Adrenal gland (tissue), 12 donors: ENCODE data around the gene TIPARP. TPM values are rescaled to one million over a fixed set of nuclear protein-coding genes. Genes with fewer than 3 reads are reported as not detected.

Source experiments
- DNase-seq, 7 donors: peaks; one replicate each; pipeline ENCODE4 v3.0.0-alpha.2; 2019 to 2020
- H3K27ac ChIP-seq, 5 donors: fragments of 200-600 bp; sonication (generic) in 4 of 5; 1 replicate in 3 of 5; 2 replicates in 2 of 5; pipeline versions ENCODE4 v1.5.1 to v1.8.0; 2016 to 2020; ENCODE audit warnings: mild to moderate bottlenecking in 1 of 5
- H3K27me3 ChIP-seq: fragments of 200-600 bp; 2 replicates; pipeline ENCODE4 v1.8.0; 2021
- H3K36me3 ChIP-seq, 2 donors: fragments of 200-600 bp; replicated peaks in 1 of 2; 1 replicate in 1 of 2; 2 replicates in 1 of 2; pipeline versions ENCODE4 v1.5.1 to v1.8.0; 2018 to 2022
- H3K4me1 ChIP-seq, 2 donors: fragments of 200-600 bp; replicated peaks in 1 of 2; 1 replicate in 1 of 2; 2 replicates in 1 of 2; pipeline versions ENCODE4 v1.5.1 to v1.8.0; 2018 to 2021
- H3K4me3 ChIP-seq, 4 donors: fragments of 200-600 bp; sonication (generic) in 3 of 4; one replicate each; pipeline ENCODE4 v1.5.1; 2016 to 2018
- H3K9me3 ChIP-seq, 3 donors: fragments of 200-600 bp; sonication (generic) in 1 of 3; replicated peaks in 1 of 3; 1 replicate in 2 of 3; 2 replicates in 1 of 3; pipeline versions ENCODE4 v1.5.1 to v1.8.0; 2016 to 2021
- POLR2A ChIP-seq, 2 donors: fragments of 450-650 bp; IDR thresholded peaks; one replicate each; pipeline ENCODE4 v1.6.1; 2017; ENCODE audit warnings: antibody characterized with exemption in 2 of 2, mild to moderate bottlenecking in 2 of 2, moderate library complexity in 1 of 2
- WGBS, 4 donors: extraction: QIAGEN DNeasy Blood & Tissue Kit in 2 of 4; methylation state at CpG; one replicate each; pipeline versions ENCODE4 v1.1.5 to v1.1.7; 2013 to 2017; 5-methylcytosine and 5-hydroxymethylcytosine counted together
- intact Hi-C, 2 donors: fragments of 100-400 bp; cut with DNase I; formaldehyde crosslinking; loops; one replicate each; pipeline versions ENCODE4 v1.14.1 to v1.15.0; 2022 to 2023
- polyA plus RNA-seq, 3 donors: library from polyadenylated mRNA; stranded (reverse); fragments of 200-250 nt in 2 of 3; fragments of 350-450 nt in 1 of 3; fragmentation: Illumina TruSeq in 1 of 3; extraction: RNeasy Lipid Tissue Mini Kit (QIAGEN cat#74804) in 1 of 3; gene quantifications; one replicate each; pipeline ENCODE4 v1.2.3, GENCODE V29; 2013 to 2014
- total RNA-seq, 9 donors: library from RNA; depleted of rRNA in 4 of 9; stranded (reverse); fragments of >200 nt in 4 of 9; fragments of 120-200 nt in 1 of 9; fragmentation: NEBNext Ultra II Directional in 1 of 9; extraction: Animal tissue kit (Norgen Biotek cat#: 25700) in 1 of 9; gene quantifications; one replicate each; pipeline versions ENCODE4 v1.1.0 to v1.2.4, GENCODE V29; 2013 to 2023
- TF ChIP-seq, protein P1 (sequence below), 6 experiments: fragments of 450-650 bp in 4 of 6; fragments of 200-600 bp in 2 of 6; sonication (generic) in 1 of 6; IDR thresholded peaks; 1 replicate in 5 of 6; 2 replicates in 1 of 6; pipeline versions ENCODE4 v1.5.1 to v1.8.0; 2016 to 2021; ENCODE audit warnings: antibody characterized with exemption in 6 of 6, mild to moderate bottlenecking in 2 of 6, moderate library complexity in 1 of 6
- donor health status: healthy with polysubstance abuse.
- donor health status: Bipolar disorder and iron deficiency.
- donor health status: DM: yes; HTN: yes; CAD: no.
- donor health status: DM: no; HTN: no; CAD: no.
- donor health status: DM: no; HTN: no; CAD: no.
- donor health status: DM: yes; HTN: yes; CAD: no.

Gene TIPARP
- total and polyA plus RNA-seq, 12 donors = 9.5 to 75.5 (median 18.2) TPM

DNA sequence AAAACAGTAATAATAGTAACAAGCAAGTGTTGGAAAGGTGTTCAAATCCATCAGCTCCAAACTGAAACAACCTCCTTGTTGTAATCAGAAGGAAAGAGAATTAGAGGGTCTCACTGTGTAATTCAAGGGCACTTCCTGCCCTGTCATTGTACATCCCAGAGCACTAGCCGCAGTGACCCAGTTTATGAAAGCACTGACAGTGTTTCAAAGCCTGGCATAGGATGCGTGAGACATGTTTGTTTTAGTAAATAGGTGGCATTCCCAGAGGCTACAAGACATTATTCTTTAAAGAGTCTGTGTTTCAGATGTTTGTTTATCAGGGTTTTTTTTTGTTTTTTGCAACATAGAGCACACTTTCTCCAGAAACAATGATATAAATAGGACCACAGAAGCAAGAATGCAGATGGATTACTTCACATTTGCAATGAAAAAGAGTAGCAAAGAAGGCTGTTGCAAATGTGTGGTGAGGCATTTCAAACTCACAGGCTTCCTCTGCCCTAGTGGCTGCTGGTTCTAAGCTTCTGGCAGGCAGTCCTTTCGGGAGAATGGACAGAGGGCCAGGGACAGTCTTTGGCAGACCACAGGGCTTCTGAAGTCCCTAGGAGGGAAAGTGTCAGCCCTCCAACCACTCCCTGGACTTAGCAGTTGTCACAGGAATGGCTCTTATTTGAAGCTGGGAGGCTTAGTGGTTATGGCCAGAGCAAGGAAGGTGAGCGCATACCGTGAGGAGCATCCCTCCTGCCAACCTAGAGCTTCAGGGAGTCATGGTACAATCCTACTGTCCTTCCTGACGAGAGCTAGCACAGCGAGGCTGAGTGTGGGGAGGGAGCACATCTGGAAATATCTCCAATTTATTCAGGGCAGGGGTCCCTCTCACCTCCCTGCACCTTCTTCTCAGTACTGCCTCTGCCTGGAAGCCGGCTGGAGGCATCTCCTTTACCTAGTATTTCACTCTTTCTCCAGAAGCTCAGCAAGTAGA, 31.4 kb upstream of the TIPARP start:
- peak overlapping the region in 1 of 4 donors; percentile 13 for H3K4me3 ChIP-seq
- 57 to 64% (median 60%) methylated on average over 8 of the region's 8 CpGs for WGBS, 4 donors
- H3K27ac ChIP-seq = no peak overlapping the region
- DNase-seq = no peak
- no peaks in the 10 kb centered on the region for H3K36me3 ChIP-seq
- H3K27me3 ChIP-seq = no peaks in the 10 kb centered on the region
- no peaks in the 10 kb centered on the region for H3K9me3 ChIP-seq
- TF ChIP-seq POLR2A (IDR thresholded peaks at IDR 0.05) = no peak
- TF ChIP-seq, protein P1, sequence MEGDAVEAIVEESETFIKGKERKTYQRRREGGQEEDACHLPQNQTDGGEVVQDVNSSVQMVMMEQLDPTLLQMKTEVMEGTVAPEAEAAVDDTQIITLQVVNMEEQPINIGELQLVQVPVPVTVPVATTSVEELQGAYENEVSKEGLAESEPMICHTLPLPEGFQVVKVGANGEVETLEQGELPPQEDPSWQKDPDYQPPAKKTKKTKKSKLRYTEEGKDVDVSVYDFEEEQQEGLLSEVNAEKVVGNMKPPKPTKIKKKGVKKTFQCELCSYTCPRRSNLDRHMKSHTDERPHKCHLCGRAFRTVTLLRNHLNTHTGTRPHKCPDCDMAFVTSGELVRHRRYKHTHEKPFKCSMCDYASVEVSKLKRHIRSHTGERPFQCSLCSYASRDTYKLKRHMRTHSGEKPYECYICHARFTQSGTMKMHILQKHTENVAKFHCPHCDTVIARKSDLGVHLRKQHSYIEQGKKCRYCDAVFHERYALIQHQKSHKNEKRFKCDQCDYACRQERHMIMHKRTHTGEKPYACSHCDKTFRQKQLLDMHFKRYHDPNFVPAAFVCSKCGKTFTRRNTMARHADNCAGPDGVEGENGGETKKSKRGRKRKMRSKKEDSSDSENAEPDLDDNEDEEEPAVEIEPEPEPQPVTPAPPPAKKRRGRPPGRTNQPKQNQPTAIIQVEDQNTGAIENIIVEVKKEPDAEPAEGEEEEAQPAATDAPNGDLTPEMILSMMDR (IDR thresholded peaks at IDR 0.05) = no peak
- H3K4me1 ChIP-seq = peaks cover 0 to 9% of the 10 kb centered on the region in 2 donors
- intact Hi-C loops = no loop called here

DNA sequence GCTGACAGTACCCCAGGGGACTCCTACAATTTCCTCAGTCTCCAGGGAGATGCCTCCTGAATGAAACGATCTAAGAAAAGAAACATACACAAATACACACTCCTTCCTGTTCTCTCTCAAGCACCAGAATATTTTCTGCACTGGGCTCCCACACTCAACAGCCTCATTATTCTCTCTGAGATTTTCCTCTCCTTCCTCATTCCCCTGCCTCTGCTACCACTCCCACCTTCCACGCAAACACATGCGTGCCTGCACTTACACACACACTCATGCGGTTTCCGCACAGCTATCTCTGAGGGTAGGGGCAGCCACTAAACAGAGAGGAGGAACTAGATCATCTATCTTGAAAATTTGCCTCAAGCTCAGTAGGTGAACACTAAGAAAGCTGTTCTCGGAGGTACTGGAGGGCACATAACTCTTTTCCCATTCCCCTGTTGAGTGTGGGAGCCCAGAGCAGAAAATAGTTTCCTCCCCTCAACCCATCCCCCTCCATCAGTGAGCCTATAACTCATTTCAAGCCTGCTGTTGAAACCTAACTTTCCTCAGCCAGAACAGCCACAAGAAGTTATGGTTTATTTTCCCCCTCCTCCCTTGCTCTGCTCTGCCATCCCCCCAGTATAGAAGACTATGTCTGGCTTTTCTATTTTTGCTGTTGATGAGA, 30.5 kb upstream of the TIPARP start:
- DNase-seq = no peak
- Histone ChIP-seq H3K9me3 (no peaks in the 10 kb centered on the region), H3K36me3 (no peaks in the 10 kb centered on the region), H3K4me3 (peak overlapping the region in 1 of 4 donors; percentile 13), H3K4me1 (peaks cover 0 to 9% of the 10 kb centered on the region in 2 donors), H3K27ac (no peak overlapping the region), H3K27me3 (no peaks in the 10 kb centered on the region)
- TF ChIP-seq POLR2A (IDR thresholded peaks at IDR 0.05) = no peak
- TF ChIP-seq, protein P1 (IDR thresholded peaks at IDR 0.05) = no peak
- 28 to 39% (median 36%) methylated on average over 6 of the region's 6 CpGs for WGBS, 4 donors
- intact Hi-C loops = no loop called here

DNA sequence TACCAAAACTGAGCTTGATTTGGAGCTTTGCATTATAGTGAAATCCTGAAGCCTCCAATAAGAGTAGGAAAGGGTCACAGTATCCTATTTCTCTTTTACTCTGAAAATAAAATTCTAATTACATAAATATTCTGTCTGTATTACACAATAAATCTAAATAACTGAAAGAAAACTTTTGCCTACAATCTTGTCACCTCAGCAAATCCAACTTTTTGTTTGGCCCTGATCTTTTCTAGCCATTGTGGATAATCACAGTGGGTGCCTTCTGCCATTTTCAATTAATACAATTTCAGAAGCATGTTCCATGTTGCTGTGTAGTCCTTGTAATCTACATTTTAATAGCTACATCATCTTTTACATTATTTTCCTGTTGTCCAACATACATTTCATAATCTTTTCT, 29.4 kb upstream of the TIPARP start:
- intact Hi-C loops = no loop called here
- H3K4me1 ChIP-seq = peaks cover 0 to 9% of the 10 kb centered on the region in 2 donors

DNA sequence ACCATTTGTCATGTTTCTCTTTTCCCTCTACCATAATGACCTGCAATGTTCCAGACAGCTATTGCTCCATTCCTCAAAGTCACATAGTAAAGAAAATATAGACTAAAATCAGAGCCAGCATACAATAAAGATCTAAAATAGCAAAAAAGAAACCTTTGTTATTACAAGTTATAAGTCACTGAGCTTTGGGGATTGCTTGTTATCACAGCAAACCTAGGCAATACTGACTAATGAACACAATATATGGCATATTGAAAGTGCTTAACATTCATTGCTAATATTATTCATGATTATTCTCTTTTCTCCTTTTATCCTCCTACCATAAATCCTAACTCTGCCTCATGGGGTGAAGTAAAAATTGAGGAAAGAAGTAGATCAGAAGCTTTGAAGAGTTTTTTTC, 27.4 kb upstream of the TIPARP start:
- H3K36me3 ChIP-seq = no peaks in the 10 kb centered on the region
- H3K27me3 ChIP-seq = no peaks in the 10 kb centered on the region
- no peak overlapping the region for H3K27ac ChIP-seq
- peaks cover 0 to 9% of the 10 kb centered on the region in 2 donors for H3K4me1 ChIP-seq
- no peak overlapping the region for H3K4me3 ChIP-seq
- no peak for TF ChIP-seq POLR2A (IDR thresholded peaks at IDR 0.05)
- TF ChIP-seq, protein P1 (IDR thresholded peaks at IDR 0.05) = no peak
- intact Hi-C loops = no loop called here
- H3K9me3 ChIP-seq = no peaks in the 10 kb centered on the region
- no peak for DNase-seq

More for the DNA sequence above, 29.4 kb upstream of the TIPARP start:
- no peaks in the 10 kb centered on the region for H3K27me3 ChIP-seq
- H3K36me3 ChIP-seq = no peaks in the 10 kb centered on the region
- H3K27ac ChIP-seq = no peak overlapping the region
- no peaks in the 10 kb centered on the region for H3K9me3 ChIP-seq
- TF ChIP-seq POLR2A (IDR thresholded peaks at IDR 0.05) = no peak
- no peak for DNase-seq
- no peak overlapping the region for H3K4me3 ChIP-seq
